PFSK-1 (cell line): ENCODE data around the gene TOPAZ1.

Source experiments
- POLR2AphosphoS5 ChIP-seq: IDR thresholded peaks from 2 replicates; pipeline ENCODE4 v1.6.1; 2012; ENCODE audit warnings: low read depth, mild to moderate bottlenecking, control low read depth, low read length, moderate library complexity
- REST ChIP-seq, 2 experiments: IDR thresholded peaks; 2 replicates each; pipeline versions ENCODE4 v1.6.1 to v1.8.0; 2011 to 2012; ENCODE audit warnings: low read depth in 2 of 2, low read length in 2 of 2, control low read depth in 1 of 2, inconsistent platforms in 1 of 2, mild to moderate bottlenecking in 1 of 2, moderate library complexity in 1 of 2; ENCODE audit not compliant: insufficient read depth in 1 of 2
- TAF1 ChIP-seq: IDR thresholded peaks from 2 replicates; pipeline ENCODE4 v1.6.1; 2012; ENCODE audit warnings: low read length, control low read depth, borderline replicate concordance; ENCODE audit not compliant: insufficient read depth

DNA sequence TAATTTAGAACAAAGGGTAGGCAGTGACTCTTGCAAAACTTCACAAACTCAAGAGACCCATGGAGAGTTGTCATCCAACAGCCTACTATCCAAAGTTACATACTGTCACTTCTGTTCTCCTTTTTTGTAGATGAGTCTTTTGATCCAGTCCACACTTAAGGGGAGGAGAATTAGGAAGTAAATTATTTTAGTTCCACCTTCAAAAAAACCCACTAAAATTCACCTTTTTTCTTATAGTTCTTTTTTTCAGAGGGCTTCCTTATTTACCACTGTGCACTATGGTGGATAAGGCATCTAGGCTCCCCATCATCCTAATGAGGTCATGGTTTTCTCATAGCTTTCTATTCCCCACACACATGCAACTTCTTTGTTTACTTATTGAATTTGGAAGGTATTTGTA is 88.3 kb downstream of the TOPAZ1 start:
- TF ChIP-seq POLR2AphosphoS5 (no peak), TAF1 (no peak), REST (IDR thresholded peaks at IDR 0.05; ENCODE audit: insufficient read depth in 1 of 2, low read depth in 2 of 2, low read length in 2 of 2) (no peak)
